Loucy (cell line): ENCODE data around the gene RNU6-1.

ENCODE experiments used
- CTCF ChIP-seq: fragments of 200-600 bp; sonication (generic); conservative IDR thresholded peaks from 2 replicates; pipeline ENCODE4 v1.5.1; 2014; ENCODE audit warnings: mild to moderate bottlenecking, antibody characterized with exemption, low read length
- EZH2phosphoT487 ChIP-seq: fragments of 200-600 bp; IDR thresholded peaks from 2 replicates; pipeline ENCODE4 v1.6.1; 2018; ENCODE audit warnings: antibody characterized with exemption, mild to moderate bottlenecking, moderate library complexity, borderline replicate concordance

DNA sequence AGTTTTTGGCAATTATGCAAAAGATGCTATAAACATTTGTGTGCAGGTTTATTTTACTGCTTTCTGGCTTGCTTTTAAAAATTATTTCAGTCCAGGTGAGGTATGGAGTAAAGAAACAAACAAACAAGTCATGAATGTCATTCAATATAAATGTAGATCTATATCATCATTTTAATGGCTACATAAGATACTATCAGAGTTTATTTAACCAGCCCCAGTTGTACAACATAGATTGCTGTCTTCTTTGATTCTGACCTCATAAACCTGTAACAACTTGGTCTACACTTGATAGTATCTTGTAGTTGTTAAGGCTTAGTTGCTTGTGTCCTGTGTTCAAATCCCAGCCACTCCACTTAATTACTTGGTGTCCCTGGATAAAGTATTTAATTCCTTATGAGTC lies 46.0 kb upstream of the RNU6-1 start:
- no peak for TF ChIP-seq CTCF
- TF ChIP-seq EZH2phosphoT487, result no peak
